GM23338 (cell line): ENCODE results near the gene RANBP1.

Experiments
- EZH2 ChIP-seq: fragments of 200-600 bp; sonication (generic); IDR thresholded peaks from one replicate; pipeline ENCODE4 v1.8.0; 2017; ENCODE audit warnings: antibody characterized with exemption, mild to moderate bottlenecking, low read depth; ENCODE audit not compliant: unreplicated experiment
- REST ChIP-seq: IDR thresholded peaks from one replicate; pipeline ENCODE4 v1.6.1; 2018; ENCODE audit warnings: antibody characterized with exemption; ENCODE audit not compliant: unreplicated experiment
- TF ChIP-seq, protein P1 (sequence below), 2 experiments: fragments of 200-600 bp in 1 of 2; sonication (generic) in 1 of 2; conservative IDR thresholded peaks; 2 replicates each; pipeline versions ENCODE4 v1.5.1 to v1.6.1; 2016 to 2017; ENCODE audit warnings: antibody characterized with exemption in 2 of 2, low read depth in 2 of 2, mild to moderate bottlenecking in 2 of 2, moderate library complexity in 1 of 2

DNA sequence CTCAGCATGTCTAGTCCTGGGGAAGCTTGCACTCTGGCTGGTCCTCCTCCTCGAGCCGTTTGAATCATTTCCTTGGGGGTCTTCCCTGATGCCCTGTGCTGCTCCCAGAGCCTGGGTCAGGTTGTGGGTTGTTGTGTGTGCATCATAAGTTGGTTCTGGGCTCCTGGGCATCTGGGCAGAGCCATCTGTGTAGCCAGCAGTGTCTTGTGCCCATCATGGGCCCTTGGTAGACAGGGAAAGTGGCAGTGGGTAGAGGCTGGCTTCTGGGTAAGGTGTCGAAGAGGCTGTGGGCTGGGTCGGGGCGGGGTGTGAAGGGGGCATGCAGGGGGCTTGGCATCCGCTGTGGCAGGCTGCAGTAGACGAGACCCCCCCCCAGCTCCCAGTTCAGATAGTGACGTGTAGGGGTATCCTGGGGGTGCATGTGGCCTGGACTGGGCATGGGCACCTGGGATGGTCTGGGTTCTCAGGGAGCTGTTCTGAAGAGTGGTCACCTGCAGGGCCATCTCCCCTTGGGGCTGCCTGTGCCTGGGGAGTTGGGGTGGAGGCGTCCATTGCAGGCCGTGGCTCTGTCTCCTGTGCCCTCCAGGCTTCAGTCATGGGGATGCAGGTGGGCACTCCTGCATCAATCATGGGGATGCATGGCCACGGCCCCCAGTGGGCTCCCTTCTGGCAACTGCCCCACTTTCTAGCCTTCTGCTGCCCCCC lies 8.3 kb downstream of the RANBP1 start:
- TF ChIP-seq EZH2 (no peak), REST (no peak)
- TF ChIP-seq, protein P1, sequence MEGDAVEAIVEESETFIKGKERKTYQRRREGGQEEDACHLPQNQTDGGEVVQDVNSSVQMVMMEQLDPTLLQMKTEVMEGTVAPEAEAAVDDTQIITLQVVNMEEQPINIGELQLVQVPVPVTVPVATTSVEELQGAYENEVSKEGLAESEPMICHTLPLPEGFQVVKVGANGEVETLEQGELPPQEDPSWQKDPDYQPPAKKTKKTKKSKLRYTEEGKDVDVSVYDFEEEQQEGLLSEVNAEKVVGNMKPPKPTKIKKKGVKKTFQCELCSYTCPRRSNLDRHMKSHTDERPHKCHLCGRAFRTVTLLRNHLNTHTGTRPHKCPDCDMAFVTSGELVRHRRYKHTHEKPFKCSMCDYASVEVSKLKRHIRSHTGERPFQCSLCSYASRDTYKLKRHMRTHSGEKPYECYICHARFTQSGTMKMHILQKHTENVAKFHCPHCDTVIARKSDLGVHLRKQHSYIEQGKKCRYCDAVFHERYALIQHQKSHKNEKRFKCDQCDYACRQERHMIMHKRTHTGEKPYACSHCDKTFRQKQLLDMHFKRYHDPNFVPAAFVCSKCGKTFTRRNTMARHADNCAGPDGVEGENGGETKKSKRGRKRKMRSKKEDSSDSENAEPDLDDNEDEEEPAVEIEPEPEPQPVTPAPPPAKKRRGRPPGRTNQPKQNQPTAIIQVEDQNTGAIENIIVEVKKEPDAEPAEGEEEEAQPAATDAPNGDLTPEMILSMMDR (conservative IDR thresholded peaks at IDR 0.05; ENCODE audit: low read depth in 2 of 2) = no peak
